HG02885 (cell line): Measurements from ENCODE around the gene MAP3K14.

Experiments used
- ATAC-seq: cut with Tn5 transposase; IDR thresholded peaks from one replicate; pipeline ENCODE4 v1.9.1; 2021; ENCODE audit warnings: mild to moderate bottlenecking; ENCODE audit not compliant: unreplicated experiment, poor library complexity

Gene MAP3K14

DNA sequence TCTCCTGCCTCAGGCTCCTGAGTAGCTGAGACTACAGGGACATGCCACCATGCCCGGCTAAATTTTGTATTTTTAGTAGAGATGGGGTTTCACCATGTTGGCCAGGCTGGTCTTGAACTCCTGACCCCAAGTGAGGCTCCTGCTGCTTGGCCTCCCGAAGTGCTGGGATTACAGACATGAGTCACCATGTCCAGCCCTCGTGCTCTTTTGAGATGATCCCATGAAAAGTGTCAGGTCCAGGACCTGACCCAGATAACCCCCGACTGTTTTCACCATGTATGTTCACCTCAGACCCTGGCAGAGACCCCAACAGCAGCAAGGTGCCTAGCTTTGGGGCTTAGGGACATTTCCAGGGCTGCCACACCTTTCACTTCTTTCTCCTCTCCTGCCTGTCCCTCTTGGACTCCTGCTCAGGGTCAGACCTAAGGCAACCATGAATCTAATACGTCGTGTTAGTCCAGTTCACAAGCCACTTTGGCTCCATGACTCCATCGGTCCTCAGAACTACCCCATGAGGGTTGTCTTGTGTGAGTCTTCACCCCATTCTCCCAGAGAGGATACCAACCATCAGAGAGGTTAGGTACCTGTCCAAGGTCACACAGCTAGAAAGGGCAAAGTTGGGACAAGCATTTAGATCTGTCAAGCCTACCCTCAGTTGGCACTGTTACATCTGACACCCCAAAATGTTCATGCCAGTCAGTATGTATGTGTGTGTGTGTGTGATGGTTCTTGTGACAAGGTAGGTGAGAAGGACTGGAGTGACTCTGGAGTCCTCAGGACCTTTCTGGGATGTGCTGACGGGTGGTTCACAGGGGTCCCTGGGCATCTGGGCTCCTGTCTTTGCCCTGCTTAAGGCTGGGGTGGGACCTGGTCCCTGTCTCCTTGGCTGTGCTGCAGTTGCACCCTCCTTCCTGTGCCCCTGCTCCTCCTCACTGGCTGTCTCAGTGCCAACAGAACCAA, 23.1 kb upstream of the MAP3K14 start:
- no peak for ATAC-seq

- ATAC-seq: no peak
These were observed 22.2 kb upstream of the MAP3K14 start for GRCh38 chr17:45338996-45339535.

DNA sequence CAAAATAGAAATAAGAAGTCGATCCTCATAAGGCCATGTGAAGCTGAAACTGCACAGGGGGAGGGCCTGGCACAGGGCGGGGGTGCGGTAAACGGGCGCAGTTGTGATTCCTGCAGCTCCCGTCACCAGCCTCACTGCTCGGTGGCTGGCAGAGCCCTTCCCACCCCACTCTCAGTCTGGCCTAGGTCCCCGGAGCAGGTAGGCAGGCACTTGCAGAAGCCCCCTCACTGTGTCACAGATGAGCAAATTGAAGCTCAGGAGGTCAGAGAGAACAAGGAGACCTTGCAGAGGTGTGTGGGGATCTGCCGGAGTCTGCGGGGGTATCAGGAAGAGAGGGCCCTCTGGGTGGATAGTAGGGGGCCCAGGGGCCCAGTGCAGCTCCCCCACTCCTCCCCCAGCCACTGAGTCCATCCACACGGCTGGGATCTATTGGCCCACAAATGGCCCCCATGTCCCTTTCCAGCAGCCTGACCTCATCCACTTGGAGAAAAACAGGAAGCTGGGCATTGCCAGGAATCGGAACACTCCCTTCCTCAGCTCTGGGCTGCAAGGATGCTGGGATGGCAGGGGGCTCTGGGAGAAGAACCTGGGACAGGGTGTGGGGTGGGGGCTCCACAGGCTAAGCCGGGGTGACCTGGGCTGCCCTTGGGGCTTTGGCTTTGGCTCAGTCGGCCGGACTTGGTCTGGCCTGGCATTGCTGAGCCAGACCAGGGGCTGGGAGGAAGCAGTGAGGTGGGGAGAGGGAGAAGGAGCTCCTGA, 21.4 kb upstream of the MAP3K14 start:
- ATAC-seq: no peak

GRCh38 chr17:45336390-45337182, 19.8 kb upstream of the MAP3K14 start:
- ATAC-seq: no peak

- no peak for ATAC-seq
These were observed 18.9 kb upstream of the MAP3K14 start for GRCh38 chr17:45335721-45336120.

- ATAC-seq: no peak
These were observed 18.2 kb upstream of the MAP3K14 start for GRCh38 chr17:45334701-45335677.

- no peak for ATAC-seq
These were observed 17.4 kb upstream of the MAP3K14 start for GRCh38 chr17:45334231-45334630.

DNA sequence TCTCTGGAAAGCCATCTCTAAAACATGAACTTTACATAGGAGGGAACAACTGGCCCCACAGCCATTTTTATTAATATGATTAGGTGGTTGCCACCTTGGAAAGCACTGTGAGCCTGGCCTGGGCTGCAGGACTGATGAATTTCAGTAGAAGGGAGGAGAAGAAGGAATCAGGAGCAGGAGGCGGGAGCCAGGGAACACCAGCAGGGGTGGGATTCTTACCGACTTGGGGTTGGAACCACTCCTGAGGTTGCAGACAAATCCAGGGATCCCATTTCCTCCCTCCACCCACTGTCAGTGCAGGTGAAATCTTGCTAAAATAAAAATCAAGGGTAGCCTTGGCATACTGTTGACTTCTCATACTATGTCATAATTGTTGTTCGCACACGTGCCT, 16.9 kb upstream of the MAP3K14 start:
- no peak for ATAC-seq

- no peak for ATAC-seq
These were observed 16.3 kb upstream of the MAP3K14 start for GRCh38 chr17:45332989-45333701.

GRCh38 chr17:45332505-45332904, 15.7 kb upstream of the MAP3K14 start:
- no peak for ATAC-seq

DNA sequence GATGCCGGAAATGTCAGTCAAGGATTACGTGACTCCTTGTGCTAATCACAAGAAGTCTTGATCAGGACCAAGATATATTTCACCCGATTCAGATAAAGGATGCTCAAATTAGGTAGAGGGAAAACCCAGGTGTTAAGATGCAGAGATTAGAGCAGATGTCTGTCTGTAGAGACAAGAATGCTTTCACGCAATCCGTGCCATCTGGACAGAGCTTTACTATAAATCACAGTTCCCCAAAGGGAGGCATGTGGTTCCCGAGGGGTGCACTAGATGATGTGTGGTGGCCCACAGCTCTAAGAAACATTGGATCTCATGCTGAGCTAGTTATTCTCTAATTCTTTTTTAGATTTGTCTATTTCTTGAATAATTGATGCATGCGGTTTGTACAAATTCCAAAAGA, 9.8 kb upstream of the MAP3K14 start:
- no peak for ATAC-seq

DNA sequence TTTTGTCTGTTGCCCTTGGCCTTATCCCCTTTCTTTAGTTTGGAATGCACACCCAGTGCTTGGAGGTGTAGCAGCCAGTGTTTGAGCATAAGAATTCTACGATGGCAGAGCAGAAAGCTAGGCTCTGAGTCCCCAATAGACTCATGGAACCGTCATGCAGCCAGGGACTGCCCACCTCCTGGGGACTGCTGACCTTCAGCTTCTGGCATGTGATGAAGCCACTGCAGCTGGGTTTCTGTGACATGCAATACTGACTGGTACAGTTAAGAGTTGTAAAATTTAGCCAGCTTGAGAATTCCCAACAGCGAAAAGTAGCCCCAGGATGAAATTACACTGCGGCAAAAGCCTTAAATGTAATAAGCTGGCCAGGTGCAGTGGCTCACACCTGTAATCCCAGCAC, 9.0 kb upstream of the MAP3K14 start:
- no peak for ATAC-seq

DNA sequence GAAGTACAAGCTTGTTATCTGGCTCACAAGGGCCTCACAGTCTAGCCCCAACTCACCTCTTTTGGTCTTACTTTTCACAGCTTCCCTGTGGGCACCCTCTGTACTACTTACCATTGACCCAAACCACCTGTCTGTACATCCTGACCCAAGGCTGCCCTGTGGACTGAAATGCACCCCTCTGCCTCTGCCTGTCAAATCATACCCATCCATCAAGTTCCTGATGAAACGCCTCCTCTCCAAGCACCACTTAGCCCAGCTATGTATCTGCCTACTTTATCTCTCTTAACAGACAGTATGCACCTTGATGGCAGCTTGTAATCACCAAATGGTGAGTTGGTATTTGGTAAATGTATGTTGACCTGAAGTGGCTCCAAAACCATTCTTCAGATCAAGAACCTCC, 7.5 kb upstream of the MAP3K14 start:
- no peak for ATAC-seq

GRCh38 chr17:45322168-45322567, 5.3 kb upstream of the MAP3K14 start:
- no peak for ATAC-seq

DNA sequence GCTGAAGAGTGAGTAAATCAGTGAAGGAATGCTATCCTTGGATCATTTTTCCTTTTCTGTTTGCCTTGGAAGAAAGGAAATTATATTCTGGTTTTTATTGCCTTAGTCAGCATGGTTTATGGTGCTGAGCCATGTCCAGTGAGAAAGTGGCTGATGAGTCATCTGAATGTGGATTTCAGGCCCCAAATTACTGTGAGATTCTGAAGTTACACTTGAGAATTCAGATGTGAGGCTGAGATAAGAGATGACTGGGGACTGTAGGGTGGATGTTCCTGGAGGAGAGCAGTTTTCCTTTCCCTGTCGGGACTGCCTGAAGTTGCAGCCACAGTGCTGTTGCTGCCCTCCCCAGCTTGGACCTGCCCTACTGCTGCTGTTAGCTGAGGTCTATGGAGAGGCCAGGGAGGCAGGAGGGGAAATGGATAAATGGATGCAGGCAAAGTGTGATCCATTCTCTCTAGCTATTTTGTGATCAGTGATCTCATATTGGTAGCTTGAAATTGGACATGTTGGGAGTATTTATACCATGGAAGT, 4.2 kb upstream of the MAP3K14 start:
- no peak for ATAC-seq

GRCh38 chr17:45320349-45320930, 3.6 kb upstream of the MAP3K14 start:
- ATAC-seq: no peak

GRCh38 chr17:45319239-45319703, 2.5 kb upstream of the MAP3K14 start:
- ATAC-seq: no peak
